OCI-LY7 (cell line): ENCODE measurements around the gene RBMS1. TPM values are rescaled to one million over a fixed set of nuclear protein-coding genes. Genes with fewer than 3 reads are reported as not detected.

Experiments used
- BruUV-seq: library from RNA; stranded (reverse); fragments of 400-500 nt; replicated peaks from 2 replicates; lab custom pipeline; 2021; lab: Mats Ljungman, UMichigan
- CTCF ChIA-PET: fragments of 300-600 bp; sonication (Branson Sonifier 250); formaldehyde crosslinking; loops from one replicate; lab custom pipeline; 2022; ENCODE audit warnings: antibody characterized with exemption; ENCODE audit not compliant: unreplicated experiment; lab: Charles Lee
- POLR2A ChIA-PET: fragments of 300-600 bp; sonication (Branson Sonifier 250); formaldehyde crosslinking; loops from one replicate; lab custom pipeline; 2022; ENCODE audit warnings: antibody characterized with exemption; lab: Charles Lee
- DNase-seq: peaks from one replicate; pipeline ENCODE4 v3.0.0-alpha.2; 2015; ENCODE audit warnings: low spot score
- H2AFZ ChIP-seq: fragments of 200-600 bp; sonication (generic), shearing (Covaris generic); 2 replicates; pipeline ENCODE4 v1.6.1; 2014; ENCODE audit warnings: mild to moderate bottlenecking, antibody characterized with exemption, low read length, moderate library complexity
- H3K27ac ChIP-seq: fragments of 200-600 bp; sonication (generic); 2 replicates; pipeline ENCODE4 v1.5.1; 2014; ENCODE audit warnings: mixed run types, low read depth, mild to moderate bottlenecking, moderate library complexity, low read length, inconsistent platforms; ENCODE audit not compliant: poor library complexity, severe bottlenecking
- H3K36me3 ChIP-seq: fragments of 200-600 bp; sonication (generic); 2 replicates; pipeline ENCODE4 v1.6.1; 2014; ENCODE audit warnings: mild to moderate bottlenecking, antibody characterized with exemption, low read length, moderate library complexity, mixed read lengths; ENCODE audit not compliant: insufficient read depth
- H3K4me1 ChIP-seq: fragments of 200-600 bp; sonication (generic); 2 replicates; pipeline ENCODE4 v1.5.1; 2014; ENCODE audit warnings: mild to moderate bottlenecking, low read length; ENCODE audit not compliant: insufficient read depth, poor library complexity, severe bottlenecking
- H3K4me2 ChIP-seq: fragments of 200-600 bp; sonication (generic); 2 replicates; pipeline ENCODE4 v1.6.1; 2014; ENCODE audit warnings: mild to moderate bottlenecking, low read length
- H3K4me3 ChIP-seq: fragments of 200-600 bp; sonication (generic); 2 replicates; pipeline ENCODE4 v1.5.1; 2014; ENCODE audit warnings: mild to moderate bottlenecking, low read depth, low read length; ENCODE audit not compliant: poor library complexity, severe bottlenecking
- H3K79me2 ChIP-seq: fragments of 200-600 bp; sonication (generic); 2 replicates; pipeline ENCODE4 v1.6.1; 2016; ENCODE audit warnings: low read depth, mild to moderate bottlenecking, low read length, moderate library complexity, mixed read lengths; ENCODE audit not compliant: insufficient read depth
- H3K9me2 ChIP-seq: fragments of 200-600 bp; sonication (generic); 2 replicates; pipeline ENCODE4 v1.6.1; 2016; ENCODE audit warnings: mild to moderate bottlenecking, low read length, mixed read lengths; ENCODE audit not compliant: insufficient read depth
- H3K9me3 ChIP-seq: fragments of 200-600 bp; sonication (generic); 2 replicates; pipeline ENCODE4 v1.6.1; 2014; ENCODE audit warnings: mild to moderate bottlenecking, mixed run types, low read length, mixed read lengths
- H4K20me1 ChIP-seq: fragments of 200-600 bp; sonication (generic); 2 replicates; pipeline ENCODE4 v1.6.1; 2014; ENCODE audit warnings: mild to moderate bottlenecking, antibody characterized with exemption, low read length, moderate library complexity, mixed read lengths; ENCODE audit not compliant: insufficient read depth
- EZH2phosphoT487 ChIP-seq: fragments of 200-600 bp; sonication (generic); IDR thresholded peaks from 2 replicates; pipeline ENCODE4 v1.6.1; 2018; ENCODE audit warnings: low read depth, borderline replicate concordance, mild to moderate bottlenecking, mixed run types, antibody characterized with exemption, low read length, moderate library complexity, mixed read lengths
- intact Hi-C: fragments of 100-400 bp; cut with micrococcal nuclease; formaldehyde crosslinking; loops from one replicate; pipeline ENCODE4 v1.10.0; 2022; ENCODE audit not compliant: unreplicated experiment
- total RNA-seq, 2 experiments: library from RNA; depleted of rRNA in 1 of 2; stranded (reverse); fragments of >200 nt in 1 of 2; shearing (Covaris generic) in 1 of 2; gene quantifications; 2 replicates each; pipeline ENCODE4 v1.2.3, GENCODE V29; 2014 to 2022
- TF ChIP-seq, protein P1 (sequence below): fragments of 200-600 bp; sonication (generic); conservative IDR thresholded peaks from 2 replicates; pipeline ENCODE4 v1.5.1; 2014; ENCODE audit warnings: mild to moderate bottlenecking, antibody characterized with exemption, low read length, moderate library complexity, mixed read lengths

Gene RBMS1
- total RNA-seq, 2 experiments from 2014 or later = 29.5 to 35.7 TPM

DNA sequence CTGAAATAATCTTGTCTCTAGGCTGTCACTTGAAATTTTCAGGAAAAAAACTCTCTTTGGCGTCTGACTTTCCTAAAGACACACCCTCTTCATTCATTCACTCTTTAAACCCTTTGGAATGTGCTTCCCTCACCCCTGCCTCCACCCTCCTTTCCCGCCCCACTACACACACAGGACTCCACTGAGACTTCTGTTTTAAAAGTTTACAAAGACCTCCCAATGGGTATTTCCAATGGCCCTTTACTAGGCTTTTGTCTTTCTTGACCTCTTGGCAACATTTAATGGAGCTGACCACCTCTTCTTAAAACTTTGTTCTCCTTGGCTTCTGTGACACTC is 96.1 kb downstream of the RBMS1 start:
- ChIA-PET POLR2A (interaction anchor here (1.3 kb wide), 1 partner anchor 8 kb away, joined by 3 read pairs; no protein-coding TSS in a partner anchor), CTCF (no interaction called here)
- no peak for DNase-seq
- no peaks in the 10 kb centered on the region for H4K20me1 ChIP-seq
- no peaks in the 10 kb centered on the region for H3K36me3 ChIP-seq
- TF ChIP-seq EZH2phosphoT487 = no peak
- 0 out of 2 replicates have a peak, but pooled peaks cover 7% of the 10 kb centered on the region for H3K9me3 ChIP-seq
- intact Hi-C loops = no loop called here
- no peak overlapping the region for H3K4me2 ChIP-seq
- H2AFZ ChIP-seq = no peak overlapping the region
- H3K9me2 ChIP-seq = no peaks in the 10 kb centered on the region
- peaks cover 44% of the 10 kb centered on the region; the same call in 1 of the 2 replicates for H3K79me2 ChIP-seq
- BruUV-seq = no TSS peak
- H3K4me1 ChIP-seq = peaks cover 57% of the 10 kb centered on the region
- H3K4me3 ChIP-seq = no peak overlapping the region
- no peak overlapping the region for H3K27ac ChIP-seq

GRCh38 chr2:160394153-160394552 is 99.5 kb downstream of the RBMS1 start:
- peak; percentile 71 for DNase-seq
- Histone ChIP-seq H3K9me3 (0 out of 2 replicates have a peak, but pooled peaks cover 7% of the 10 kb centered on the region), H3K27ac (peak overlapping the region; percentile 50)

DNA sequence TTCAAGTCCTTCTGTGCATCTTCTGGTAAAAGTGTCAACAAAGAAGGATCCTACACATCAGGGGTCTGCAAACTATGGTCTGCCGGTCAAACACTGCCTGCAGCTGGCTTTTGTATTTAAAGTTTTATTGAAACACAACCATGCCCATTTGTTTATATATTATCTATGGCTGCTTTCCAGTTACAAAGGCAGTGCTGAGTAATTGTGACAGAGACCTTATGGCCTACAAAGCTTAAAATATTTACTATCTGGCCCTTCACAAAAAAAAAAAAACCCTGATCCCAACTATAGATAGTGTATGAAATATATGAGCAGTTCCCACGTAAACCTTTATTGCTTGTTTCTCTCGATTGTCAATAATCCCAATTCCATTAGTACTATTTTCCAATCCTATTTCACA is 101.4 kb downstream of the RBMS1 start:
- peaks cover 18% of the 10 kb centered on the region; the same call in 1 of the 2 replicates for H3K79me2 ChIP-seq
- ChIA-PET CTCF (no interaction called here), POLR2A (interaction anchor here (1.1 to 6.1 kb wide), 3 partner anchors 8 to 15 kb away, joined by 3 to 42 read pairs (median 30); no protein-coding TSS in a partner anchor)
- H3K4me2 ChIP-seq = no peak overlapping the region
- no peak overlapping the region for H3K27ac ChIP-seq
- no TSS peak for BruUV-seq
- H3K4me3 ChIP-seq = no peak overlapping the region
- 0 out of 2 replicates have a peak, but pooled peaks cover 7% of the 10 kb centered on the region for H3K9me3 ChIP-seq
- DNase-seq = no peak
- peaks cover 30% of the 10 kb centered on the region for H3K4me1 ChIP-seq
- TF ChIP-seq, protein P1, sequence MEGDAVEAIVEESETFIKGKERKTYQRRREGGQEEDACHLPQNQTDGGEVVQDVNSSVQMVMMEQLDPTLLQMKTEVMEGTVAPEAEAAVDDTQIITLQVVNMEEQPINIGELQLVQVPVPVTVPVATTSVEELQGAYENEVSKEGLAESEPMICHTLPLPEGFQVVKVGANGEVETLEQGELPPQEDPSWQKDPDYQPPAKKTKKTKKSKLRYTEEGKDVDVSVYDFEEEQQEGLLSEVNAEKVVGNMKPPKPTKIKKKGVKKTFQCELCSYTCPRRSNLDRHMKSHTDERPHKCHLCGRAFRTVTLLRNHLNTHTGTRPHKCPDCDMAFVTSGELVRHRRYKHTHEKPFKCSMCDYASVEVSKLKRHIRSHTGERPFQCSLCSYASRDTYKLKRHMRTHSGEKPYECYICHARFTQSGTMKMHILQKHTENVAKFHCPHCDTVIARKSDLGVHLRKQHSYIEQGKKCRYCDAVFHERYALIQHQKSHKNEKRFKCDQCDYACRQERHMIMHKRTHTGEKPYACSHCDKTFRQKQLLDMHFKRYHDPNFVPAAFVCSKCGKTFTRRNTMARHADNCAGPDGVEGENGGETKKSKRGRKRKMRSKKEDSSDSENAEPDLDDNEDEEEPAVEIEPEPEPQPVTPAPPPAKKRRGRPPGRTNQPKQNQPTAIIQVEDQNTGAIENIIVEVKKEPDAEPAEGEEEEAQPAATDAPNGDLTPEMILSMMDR = no peak
- no peak for TF ChIP-seq EZH2phosphoT487
- no peaks in the 10 kb centered on the region for H3K9me2 ChIP-seq
- H2AFZ ChIP-seq = no peak overlapping the region
- H3K36me3 ChIP-seq = no peaks in the 10 kb centered on the region
- no peaks in the 10 kb centered on the region for H4K20me1 ChIP-seq
- intact Hi-C loops = no loop called here

More at GRCh38 chr2:160394153-160394552, 99.5 kb downstream of the RBMS1 start:
- Histone ChIP-seq H4K20me1 (no peaks in the 10 kb centered on the region), H3K4me3 (peak overlapping the region; percentile 32), H3K79me2 (peaks cover 19% of the 10 kb centered on the region; the same call in 1 of the 2 replicates), H3K9me2 (no peaks in the 10 kb centered on the region), H3K4me1 (peaks cover 24% of the 10 kb centered on the region), H2AFZ (peak overlapping the region; percentile 71), H3K4me2 (peak overlapping the region; percentile 71), H3K36me3 (no peaks in the 10 kb centered on the region)
- CTCF ChIA-PET = no interaction called here
- no peak for TF ChIP-seq EZH2phosphoT487
- POLR2A ChIA-PET = interaction anchor here (0.7 to 3.6 kb wide), 7 partner anchors 9 to 116 kb away, joined by 3 to 30 read pairs (median 5); no protein-coding TSS in a partner anchor
- BruUV-seq = no TSS peak
- intact Hi-C loops = no loop called here
